Measurements from ENCODE around the gene RNU11.
A peak's percentile ranks its signal among the peaks of the same experiment; 100 is the strongest.
"Not testable (repeated sequence)": the region's sequence is repeated elsewhere in the genome, so short reads cannot be mapped to it uniquely, and the experiment has no call there.

Gene RNU11

GRCh38 chr1:28666806-28667205, 18.4 kb downstream of the RNU11 start:
- DNase-seq, result no peak

- DNase-seq, result peak; percentile 52
These were observed 20.0 kb downstream of the RNU11 start, which contains the start of gene GMEB1 for GRCh38 chr1:28668191-28668955. TSS of gene GMEB1 (plus strand) at chr1:28668784. CDS start at chr1:28683613, 14,829 bp downstream.

- DNase-seq, result no peak
These were observed 20.7 kb downstream of the RNU11 start for GRCh38 chr1:28668956-28669723.

GRCh38 chr1:28671254-28671780, 22.9 kb downstream of the RNU11 start:
- no peak for DNase-seq

GRCh38 chr1:28672971-28673370, 24.6 kb downstream of the RNU11 start:
- DNase-seq, result not testable (repeated sequence)

GRCh38 chr1:28675924-28676257, 27.5 kb downstream of the RNU11 start:
- DNase-seq, result no peak

- DNase-seq, result no peak
These were observed 31.8 kb downstream of the RNU11 start for GRCh38 chr1:28680151-28680550.

- no peak for DNase-seq
These were observed 34.4 kb downstream of the RNU11 start for GRCh38 chr1:28682840-28683239.

- DNase-seq, result no peak
These were observed 36.5 kb downstream of the RNU11 start for GRCh38 chr1:28684937-28685336.

- DNase-seq, result not testable (repeated sequence)
These were observed 43.2 kb downstream of the RNU11 start for GRCh38 chr1:28691627-28692026.
